Activated T-cell treated with anti-CD3 and anti-CD28 coated beads, Interleukin-2, amount 50 U/mL, for 4 hours (primary cell): Measurements from ENCODE around the gene ST8SIA6. TPM values are rescaled to one million over a fixed set of nuclear protein-coding genes. Genes with fewer than 3 reads are reported as not detected.
"Not testable (repeated sequence)": the region's sequence is repeated elsewhere in the genome, so short reads cannot be mapped to it uniquely, and the experiment has no call there.

Experiments used
- ATAC-seq, 2 donors: fragments of 200-7000 bp; cut with Tn5 transposase; one replicate each; pipeline ENCODE4 v1.10.0; 2021
- DNase-seq: peaks from one replicate; pipeline ENCODE4 v3.0.0-alpha.2; 2020
- H3K27me3 Mint-ChIP-seq: one replicate; pipeline ENCODE4 v1.8.0; 2021; ENCODE audit warnings: low read depth, mixed read lengths
- H3K36me3 Mint-ChIP-seq: one replicate; pipeline ENCODE4 v1.8.0; 2022; ENCODE audit warnings: mixed read lengths; ENCODE audit not compliant: insufficient read depth
- H3K4me1 Mint-ChIP-seq: one replicate; pipeline ENCODE4 v1.8.0; 2021; ENCODE audit warnings: low read depth, mixed read lengths
- H3K4me3 Mint-ChIP-seq: one replicate; pipeline ENCODE4 v1.8.0; 2021; ENCODE audit warnings: mild to moderate bottlenecking, moderate library complexity, mixed read lengths
- H3K9me3 Mint-ChIP-seq: one replicate; pipeline ENCODE4 v1.8.0; 2021; ENCODE audit warnings: mixed read lengths
- total RNA-seq, 3 donors: library from RNA; stranded (reverse); gene quantifications; one replicate each; pipeline ENCODE4 v1.2.1, GENCODE V29; 2021

Gene ST8SIA6
- total RNA-seq, 3 donors from 2014 or later = 0.33 TPM; not detected in 2

GRCh38 chr10:17445400-17445998, 8.9 kb downstream of the ST8SIA6 start:
- ATAC-seq = no peak
- peaks cover 6% of the 10 kb centered on the region for H3K36me3 Mint-ChIP-seq
- peaks cover 18% of the 10 kb centered on the region for H3K27me3 Mint-ChIP-seq

GRCh38 chr10:17444388-17444714, 10.0 kb downstream of the ST8SIA6 start:
- Mint-ChIP-seq H3K9me3 (peaks cover 2% of the 10 kb centered on the region), H3K4me3 (peak overlapping the region; percentile 8), H3K36me3 (peaks cover 6% of the 10 kb centered on the region), H3K27me3 (peaks cover 19% of the 10 kb centered on the region), H3K4me1 (peaks cover 15% of the 10 kb centered on the region)
- ATAC-seq (no peak), DNase-seq (no peak)

More at GRCh38 chr10:17445400-17445998, 8.9 kb downstream of the ST8SIA6 start:
- Mint-ChIP-seq H3K4me3 (no peak overlapping the region), H3K4me1 (peaks cover 15% of the 10 kb centered on the region), H3K9me3 (peaks cover 8% of the 10 kb centered on the region)
- DNase-seq = no peak

- H3K9me3 Mint-ChIP-seq = no peaks in the 10 kb centered on the region
- H3K4me1 Mint-ChIP-seq = peaks cover 15% of the 10 kb centered on the region
- H3K4me3 Mint-ChIP-seq = peak overlapping the region; percentile 8
- ATAC-seq (peak; percentile 92 to 96), DNase-seq (no peak)
- H3K27me3 Mint-ChIP-seq = peaks cover 19% of the 10 kb centered on the region
- peaks cover 6% of the 10 kb centered on the region for H3K36me3 Mint-ChIP-seq
These were observed 10.5 kb downstream of the ST8SIA6 start for GRCh38 chr10:17443707-17444387.

- Mint-ChIP-seq H3K36me3 (peaks cover 2% of the 10 kb centered on the region), H3K27me3 (peaks cover 5% of the 10 kb centered on the region), H3K4me1 (peaks cover 1% of the 10 kb centered on the region), H3K9me3 (peaks cover 5% of the 10 kb centered on the region), H3K4me3 (no peak overlapping the region)
- ATAC-seq (no peak), DNase-seq (no peak)
These were observed 15.8 kb downstream of the ST8SIA6 start for GRCh38 chr10:17438583-17438982.

GRCh38 chr10:17436578-17436977, 17.8 kb downstream of the ST8SIA6 start:
- DNase-seq, H3K36me3 Mint-ChIP-seq, ATAC-seq, H3K9me3 Mint-ChIP-seq, H3K4me3 Mint-ChIP-seq, H3K4me1 Mint-ChIP-seq, H3K27me3 Mint-ChIP-seq: not testable (repeated sequence)

- peaks cover 2% of the 10 kb centered on the region for H3K36me3 Mint-ChIP-seq
- H3K27me3 Mint-ChIP-seq = peaks cover 1% of the 10 kb centered on the region
- H3K9me3 Mint-ChIP-seq = peaks cover 5% of the 10 kb centered on the region
- ATAC-seq (no peak), DNase-seq (no peak)
- H3K4me1 Mint-ChIP-seq = peaks cover 8% of the 10 kb centered on the region
- no peak overlapping the region for H3K4me3 Mint-ChIP-seq
These were observed 18.4 kb downstream of the ST8SIA6 start for GRCh38 chr10:17435953-17436352.

GRCh38 chr10:17435187-17435586, 19.2 kb downstream of the ST8SIA6 start:
- ATAC-seq = no peak
- Mint-ChIP-seq H3K4me3 (no peak overlapping the region), H3K36me3 (peaks cover 2% of the 10 kb centered on the region), H3K4me1 (peaks cover 15% of the 10 kb centered on the region), H3K27me3 (peaks cover 1% of the 10 kb centered on the region), H3K9me3 (peaks cover 5% of the 10 kb centered on the region)
- no peak for DNase-seq

- ATAC-seq (no peak), DNase-seq (no peak)
- Mint-ChIP-seq H3K9me3 (peaks cover 5% of the 10 kb centered on the region), H3K4me3 (no peak overlapping the region), H3K4me1 (peaks cover 40% of the 10 kb centered on the region), H3K36me3 (peaks cover 2% of the 10 kb centered on the region), H3K27me3 (no peaks in the 10 kb centered on the region)
These were observed 21.7 kb downstream of the ST8SIA6 start for GRCh38 chr10:17432723-17433122.

- no peaks in the 10 kb centered on the region for H3K27me3 Mint-ChIP-seq
- peaks cover 2% of the 10 kb centered on the region for H3K36me3 Mint-ChIP-seq
- peaks cover 3% of the 10 kb centered on the region for H3K9me3 Mint-ChIP-seq
- DNase-seq (no peak), ATAC-seq (no peak)
- H3K4me1 Mint-ChIP-seq = peaks cover 48% of the 10 kb centered on the region
- no peak overlapping the region for H3K4me3 Mint-ChIP-seq
These were observed 22.5 kb downstream of the ST8SIA6 start for GRCh38 chr10:17431871-17432311.

- H3K9me3 Mint-ChIP-seq = no peaks in the 10 kb centered on the region
- no peak overlapping the region for H3K4me3 Mint-ChIP-seq
- H3K36me3 Mint-ChIP-seq = no peaks in the 10 kb centered on the region
- peak; percentile 64 for DNase-seq
- H3K4me1 Mint-ChIP-seq = peaks cover 59% of the 10 kb centered on the region
- no peaks in the 10 kb centered on the region for H3K27me3 Mint-ChIP-seq
- ATAC-seq = no peak
These were observed 23.6 kb downstream of the ST8SIA6 start for GRCh38 chr10:17430647-17431355.

- no peaks in the 10 kb centered on the region for H3K9me3 Mint-ChIP-seq
- H3K4me3 Mint-ChIP-seq = peak overlapping the region; percentile 68
- H3K36me3 Mint-ChIP-seq = no peaks in the 10 kb centered on the region
- ATAC-seq (no peak), DNase-seq (no peak)
- H3K27me3 Mint-ChIP-seq = no peaks in the 10 kb centered on the region
- peaks cover 67% of the 10 kb centered on the region for H3K4me1 Mint-ChIP-seq
These were observed 24.9 kb downstream of the ST8SIA6 start for GRCh38 chr10:17429490-17429889.

GRCh38 chr10:17428351-17429097, 25.9 kb downstream of the ST8SIA6 start:
- Mint-ChIP-seq H3K9me3 (no peaks in the 10 kb centered on the region), H3K4me1 (peaks cover 77% of the 10 kb centered on the region), H3K36me3 (no peaks in the 10 kb centered on the region), H3K27me3 (no peaks in the 10 kb centered on the region), H3K4me3 (peak overlapping the region; percentile 68)
- DNase-seq (peak; percentile 52), ATAC-seq (peak; percentile 77 to 82)

GRCh38 chr10:17427666-17428350, 26.6 kb downstream of the ST8SIA6 start:
- H3K4me3 Mint-ChIP-seq = peak overlapping the region; percentile 68
- no peak for ATAC-seq
- no peaks in the 10 kb centered on the region for H3K9me3 Mint-ChIP-seq
- no peaks in the 10 kb centered on the region for H3K27me3 Mint-ChIP-seq
- no peak for DNase-seq
- peaks cover 82% of the 10 kb centered on the region for H3K4me1 Mint-ChIP-seq
- H3K36me3 Mint-ChIP-seq = no peaks in the 10 kb centered on the region

- H3K9me3 Mint-ChIP-seq = no peaks in the 10 kb centered on the region
- H3K27me3 Mint-ChIP-seq = no peaks in the 10 kb centered on the region
- no peak for ATAC-seq
- no peaks in the 10 kb centered on the region for H3K36me3 Mint-ChIP-seq
- peaks cover 87% of the 10 kb centered on the region for H3K4me1 Mint-ChIP-seq
- H3K4me3 Mint-ChIP-seq = no peak overlapping the region
- DNase-seq = no peak
These were observed 27.2 kb downstream of the ST8SIA6 start for GRCh38 chr10:17427201-17427600.
